ENCODE data around the gene KDR. TPM values are rescaled to one million over a fixed set of nuclear protein-coding genes. Genes with fewer than 3 reads are reported as not detected.
A peak's percentile ranks its signal among the peaks of the same experiment; 100 is the strongest.

The KDR gene
- total and polyA plus RNA-seq, 9 of the 15 experiments (the other 6 are each of a cell fraction or from before 2014, with no cell fraction given), result 0.13 TPM; not detected in 8

- CTCF ChIA-PET (ENCODE audit: low intra/inter-chr PET ratio), result no interaction called here
- no peaks in the 10 kb centered on the region for H3K4me1 ChIP-seq (replicated peaks in 1 of 2; ENCODE audit: control insufficient read depth in 2 of 2, insufficient read depth in 2 of 2, low read length in 2 of 2)
- H3K79me2 ChIP-seq (ENCODE audit: control insufficient read depth, insufficient read depth, low read length), result no peaks in the 10 kb centered on the region
- DNase-seq (ENCODE audit: extremely low read depth in 1 of 4, low spot score in 3 of 4), result no peak
- no TSS peak for BruUV-seq (replicated peaks)
- H3K4me2 ChIP-seq (ENCODE audit: insufficient read depth, low read length), result no peak overlapping the region
- ATAC-seq, result no peak
- TF ChIP-seq ZZZ3 (IDR thresholded peaks at IDR 0.05) (no peak), NONO (IDR thresholded peaks at IDR 0.05; ENCODE audit: low read depth in 2 of 2, low read length in 1 of 2) (no peak)
- H3K27ac ChIP-seq (ENCODE audit: extremely low read depth, low read depth, low read length), result no peak overlapping the region
- no peak overlapping the region for H3K4me3 ChIP-seq
- H3K9me1 ChIP-seq (ENCODE audit: control insufficient read depth, insufficient read depth, low read length), result no peaks in the 10 kb centered on the region
- POLR2A ChIA-PET, result interaction anchor here (0.9 kb wide), 1 partner anchor 371 kb away, joined by 3 read pairs; no protein-coding TSS in a partner anchor
- H3K27me3 ChIP-seq (ENCODE audit: control insufficient read depth in 2 of 2, insufficient read depth in 2 of 2, low read length in 2 of 2), result no peaks in the 10 kb centered on the region
- no peak for FAIRE-seq
- H2AFZ ChIP-seq (ENCODE audit: low read depth, low read length), result no peak overlapping the region
- no peak overlapping the region for H3K9ac ChIP-seq (ENCODE audit: insufficient read depth in 1 of 2, low read depth in 2 of 2, low read length in 2 of 2)
- H4K20me1 ChIP-seq (replicated peaks; ENCODE audit: control insufficient read depth, insufficient read depth, low read length), result no peaks in the 10 kb centered on the region
- in situ Hi-C loops (cut with MboI), result no loop called here
- intact Hi-C loops (cut with micrococcal nuclease), result no loop called here
- 6% methylated on average over 6 of the region's 6 CpGs for WGBS (ENCODE audit: insufficient coverage, low coverage, missing lambda C conversion rate)
- no peaks in the 10 kb centered on the region for H3K9me3 ChIP-seq (replicated peaks; ENCODE audit: control insufficient read depth, insufficient read depth, low read depth, low read length)
- no peaks in the 10 kb centered on the region for H3K36me3 ChIP-seq (ENCODE audit: control insufficient read depth, insufficient read depth, low read length)
These were observed 45.1 kb upstream of the KDR start for GRCh38 chr4:55170462-55170861.

DNA sequence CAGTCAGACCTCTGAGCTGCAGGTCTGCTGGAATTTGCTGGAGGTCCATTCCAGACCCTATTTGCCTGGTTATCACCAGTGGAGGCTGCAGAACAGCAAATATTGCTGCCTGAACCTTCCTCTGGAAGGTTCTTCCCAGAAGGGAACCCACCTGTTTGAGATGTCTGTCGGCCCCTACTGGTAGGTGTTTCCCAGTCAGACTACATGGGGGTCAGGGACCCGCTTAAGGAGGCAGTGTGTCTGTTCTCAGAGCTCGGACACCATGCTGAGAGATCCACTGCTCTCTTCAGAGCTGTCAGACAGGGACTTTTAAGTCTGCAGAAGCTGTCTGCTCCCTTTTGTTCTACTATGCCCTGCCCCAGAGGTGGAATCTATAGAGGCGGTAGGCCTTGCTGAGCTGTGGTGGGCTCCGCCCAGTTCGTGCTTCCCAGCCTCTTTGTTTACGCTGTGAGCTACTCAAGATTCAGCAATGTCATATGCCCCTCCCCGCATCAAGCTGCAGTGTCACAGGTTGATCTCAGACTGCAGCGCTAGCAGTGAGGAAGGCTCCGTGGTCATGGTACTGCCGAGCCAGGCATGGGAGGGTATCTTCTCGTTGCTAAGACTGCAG is 44.1 kb upstream of the KDR start:
- Histone ChIP-seq H3K27me3 (ENCODE audit: control insufficient read depth in 2 of 2, insufficient read depth in 2 of 2, low read length in 2 of 2) (no peaks in the 10 kb centered on the region), H3K4me1 (replicated peaks in 1 of 2; ENCODE audit: control insufficient read depth in 2 of 2, insufficient read depth in 2 of 2, low read length in 2 of 2) (no peaks in the 10 kb centered on the region), H3K79me2 (ENCODE audit: control insufficient read depth, insufficient read depth, low read length) (no peaks in the 10 kb centered on the region), H3K9me1 (ENCODE audit: control insufficient read depth, insufficient read depth, low read length) (no peaks in the 10 kb centered on the region), H2AFZ (ENCODE audit: low read depth, low read length) (0 out of 2 replicates have a peak overlapping the region, but pooled peaks have one; percentile 33), H3K9ac (ENCODE audit: insufficient read depth in 1 of 2, low read depth in 2 of 2, low read length in 2 of 2) (no peak overlapping the region), H3K36me3 (ENCODE audit: control insufficient read depth, insufficient read depth, low read length) (no peaks in the 10 kb centered on the region), H3K9me3 (replicated peaks; ENCODE audit: control insufficient read depth, insufficient read depth, low read depth, low read length) (no peaks in the 10 kb centered on the region), H3K4me3 (no peak overlapping the region), H3K27ac (ENCODE audit: extremely low read depth, low read depth, low read length) (no peak overlapping the region), H4K20me1 (replicated peaks; ENCODE audit: control insufficient read depth, insufficient read depth, low read length) (no peaks in the 10 kb centered on the region), H3K4me2 (ENCODE audit: insufficient read depth, low read length) (peak overlapping the region; percentile 25; the same call in 1 of the 2 replicates)
- in situ Hi-C loops (cut with MboI), result no loop called here
- no TSS peak for BruUV-seq (replicated peaks)
- FAIRE-seq (peak; percentile 58), DNase-seq (ENCODE audit: extremely low read depth in 1 of 4, low spot score in 3 of 4) (peak in 1 of 4 experiments; percentile 49), ATAC-seq (peak; percentile 97)
- ChIA-PET CTCF (ENCODE audit: low intra/inter-chr PET ratio) (no interaction called here), POLR2A (interaction anchor here (0.6 to 0.9 kb wide), 2 partner anchors 372 to 734 kb away, joined by 3 read pairs; no protein-coding TSS in a partner anchor)
- intact Hi-C loops (cut with micrococcal nuclease), result no loop called here
- under 1% methylated on average over 12 of the region's 12 CpGs for WGBS (ENCODE audit: insufficient coverage, low coverage, missing lambda C conversion rate)
- no peak for TF ChIP-seq PTTG1 (tag; IDR thresholded peaks at IDR 0.05; ENCODE audit: low read depth)
- TF ChIP-seq, protein P1, sequence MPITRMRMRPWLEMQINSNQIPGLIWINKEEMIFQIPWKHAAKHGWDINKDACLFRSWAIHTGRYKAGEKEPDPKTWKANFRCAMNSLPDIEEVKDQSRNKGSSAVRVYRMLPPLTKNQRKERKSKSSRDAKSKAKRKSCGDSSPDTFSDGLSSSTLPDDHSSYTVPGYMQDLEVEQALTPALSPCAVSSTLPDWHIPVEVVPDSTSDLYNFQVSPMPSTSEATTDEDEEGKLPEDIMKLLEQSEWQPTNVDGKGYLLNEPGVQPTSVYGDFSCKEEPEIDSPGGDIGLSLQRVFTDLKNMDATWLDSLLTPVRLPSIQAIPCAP (CRISPR knock-in tag; IDR thresholded peaks at IDR 0.05; ENCODE audit: borderline replicate concordance), result no peak
- no peak for TF ChIP-seq PHB (CRISPR knock-in tag; IDR thresholded peaks at IDR 0.05)
- TF ChIP-seq, protein P2, sequence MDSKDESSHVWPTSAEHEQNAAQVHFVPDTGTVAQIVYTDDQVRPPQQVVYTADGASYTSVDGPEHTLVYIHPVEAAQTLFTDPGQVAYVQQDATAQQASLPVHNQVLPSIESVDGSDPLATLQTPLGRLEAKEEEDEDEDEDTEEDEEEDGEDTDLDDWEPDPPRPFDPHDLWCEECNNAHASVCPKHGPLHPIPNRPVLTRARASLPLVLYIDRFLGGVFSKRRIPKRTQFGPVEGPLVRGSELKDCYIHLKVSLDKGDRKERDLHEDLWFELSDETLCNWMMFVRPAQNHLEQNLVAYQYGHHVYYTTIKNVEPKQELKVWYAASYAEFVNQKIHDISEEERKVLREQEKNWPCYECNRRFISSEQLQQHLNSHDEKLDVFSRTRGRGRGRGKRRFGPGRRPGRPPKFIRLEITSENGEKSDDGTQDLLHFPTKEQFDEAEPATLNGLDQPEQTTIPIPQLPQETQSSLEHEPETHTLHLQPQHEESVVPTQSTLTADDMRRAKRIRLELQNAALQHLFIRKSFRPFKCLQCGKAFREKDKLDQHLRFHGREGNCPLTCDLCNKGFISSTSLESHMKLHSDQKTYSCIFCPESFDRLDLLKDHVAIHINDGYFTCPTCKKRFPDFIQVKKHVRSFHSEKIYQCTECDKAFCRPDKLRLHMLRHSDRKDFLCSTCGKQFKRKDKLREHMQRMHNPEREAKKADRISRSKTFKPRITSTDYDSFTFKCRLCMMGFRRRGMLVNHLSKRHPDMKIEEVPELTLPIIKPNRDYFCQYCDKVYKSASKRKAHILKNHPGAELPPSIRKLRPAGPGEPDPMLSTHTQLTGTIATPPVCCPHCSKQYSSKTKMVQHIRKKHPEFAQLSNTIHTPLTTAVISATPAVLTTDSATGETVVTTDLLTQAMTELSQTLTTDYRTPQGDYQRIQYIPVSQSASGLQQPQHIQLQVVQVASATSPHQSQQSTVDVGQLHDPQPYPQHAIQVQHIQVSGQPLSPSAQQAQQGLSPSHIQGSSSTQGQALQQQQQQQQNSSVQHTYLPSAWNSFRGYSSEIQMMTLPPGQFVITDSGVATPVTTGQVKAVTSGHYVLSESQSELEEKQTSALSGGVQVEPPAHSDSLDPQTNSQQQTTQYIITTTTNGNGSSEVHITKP (IDR thresholded peaks at IDR 0.05; ENCODE audit: partially characterized antibody), result no peak
- peak; percentile 46; the same call in 1 of the 2 replicates for TF ChIP-seq MAFG (tag; conservative IDR thresholded peaks at IDR 0.05)
- TF ChIP-seq NFE2 (IDR thresholded peaks at IDR 0.05; ENCODE audit: low read depth), result 0 out of 2 replicates have a peak, but pooled peaks have one; percentile 20
- no peak for TF ChIP-seq DLX4 (CRISPR knock-in tag; IDR thresholded peaks at IDR 0.05)
- TF ChIP-seq FOXA3 (CRISPR knock-in tag; conservative IDR thresholded peaks at IDR 0.05 in 1 of 2, IDR thresholded peaks at IDR 0.05 in 1 of 2), result peak in 1 of 2 experiments; percentile 79; a peak in 2 of 4 replicates
